Measurements from ENCODE around the gene TSR3.

DNA sequence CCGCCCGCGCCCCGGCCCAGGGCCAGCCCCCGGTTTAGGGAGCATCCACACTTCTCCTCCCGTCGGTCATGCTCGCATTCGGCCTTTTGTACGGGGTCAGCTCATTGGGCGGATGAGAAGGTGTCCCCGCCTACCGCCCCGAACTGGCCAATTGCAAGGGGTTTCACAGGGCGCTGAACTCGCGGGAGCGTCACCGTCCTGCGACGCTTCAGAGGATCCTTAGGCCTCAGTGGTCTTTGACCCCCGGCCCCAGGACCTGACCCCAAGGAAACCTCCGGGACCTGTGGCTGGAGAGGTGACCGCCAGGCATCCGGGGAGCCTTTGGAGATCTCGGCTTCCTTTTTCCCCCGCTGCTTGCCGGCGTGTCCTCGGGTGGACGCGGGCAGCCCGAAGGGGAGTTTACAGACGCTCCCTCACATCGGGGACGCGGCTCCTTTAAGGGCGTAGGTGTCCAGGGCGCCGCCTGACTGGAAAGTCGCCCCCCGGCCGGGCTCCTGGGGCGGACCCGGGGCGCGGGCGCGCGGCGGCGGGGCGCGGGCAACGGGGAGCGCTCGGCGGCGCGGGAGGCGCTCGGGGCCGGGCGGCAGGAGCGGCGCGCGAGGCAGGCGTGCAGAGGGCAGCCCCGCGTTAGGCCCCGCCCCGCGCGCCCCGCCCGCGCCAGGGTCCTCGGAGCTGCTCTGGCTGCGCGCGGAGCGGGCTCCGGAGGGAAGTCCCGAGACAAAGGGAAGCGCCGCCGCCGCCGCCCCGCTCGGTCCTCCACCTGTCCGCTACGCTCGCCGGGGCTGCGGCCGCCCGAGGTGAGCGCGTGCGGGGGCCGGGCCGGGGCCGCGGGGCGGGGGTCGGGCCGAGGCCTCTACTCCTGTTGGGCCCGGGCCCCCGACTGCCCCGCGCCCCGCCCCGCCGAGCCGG lies 42.4 kb downstream of the TSR3 start, which contains the start of gene UBE2I:
- TF ChIP-seq, protein P1, sequence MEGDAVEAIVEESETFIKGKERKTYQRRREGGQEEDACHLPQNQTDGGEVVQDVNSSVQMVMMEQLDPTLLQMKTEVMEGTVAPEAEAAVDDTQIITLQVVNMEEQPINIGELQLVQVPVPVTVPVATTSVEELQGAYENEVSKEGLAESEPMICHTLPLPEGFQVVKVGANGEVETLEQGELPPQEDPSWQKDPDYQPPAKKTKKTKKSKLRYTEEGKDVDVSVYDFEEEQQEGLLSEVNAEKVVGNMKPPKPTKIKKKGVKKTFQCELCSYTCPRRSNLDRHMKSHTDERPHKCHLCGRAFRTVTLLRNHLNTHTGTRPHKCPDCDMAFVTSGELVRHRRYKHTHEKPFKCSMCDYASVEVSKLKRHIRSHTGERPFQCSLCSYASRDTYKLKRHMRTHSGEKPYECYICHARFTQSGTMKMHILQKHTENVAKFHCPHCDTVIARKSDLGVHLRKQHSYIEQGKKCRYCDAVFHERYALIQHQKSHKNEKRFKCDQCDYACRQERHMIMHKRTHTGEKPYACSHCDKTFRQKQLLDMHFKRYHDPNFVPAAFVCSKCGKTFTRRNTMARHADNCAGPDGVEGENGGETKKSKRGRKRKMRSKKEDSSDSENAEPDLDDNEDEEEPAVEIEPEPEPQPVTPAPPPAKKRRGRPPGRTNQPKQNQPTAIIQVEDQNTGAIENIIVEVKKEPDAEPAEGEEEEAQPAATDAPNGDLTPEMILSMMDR (IDR thresholded peaks at IDR 0.05) = no peak
- TF ChIP-seq POLR2A (IDR thresholded peaks at IDR 0.05) = peak in 1 of 2 donors; percentile 55
